ENCODE data around the gene VPS35. TPM values are rescaled to one million over a fixed set of nuclear protein-coding genes. Genes with fewer than 3 reads are reported as not detected.

Gene VPS35
- total and polyA plus RNA-seq, 2 of the 13 experiments (the other 11 are each of a cell fraction or from before 2014, with no cell fraction given): 30.7 to 136 TPM

- TF ChIP-seq ATF7 (IDR thresholded peaks at IDR 0.05): peak; percentile 92
- TF ChIP-seq ATF7 (CRISPR knock-in tag; IDR thresholded peaks at IDR 0.05): no peak
- no peak for TF ChIP-seq JDP2 (CRISPR knock-in tag; IDR thresholded peaks at IDR 0.05; ENCODE audit: borderline replicate concordance)
- no peak for TF ChIP-seq SP5 (CRISPR knock-in tag; IDR thresholded peaks at IDR 0.05; ENCODE audit: borderline replicate concordance, low read depth)
- no peak for TF ChIP-seq DMTF1 (CRISPR knock-in tag; IDR thresholded peaks at IDR 0.05)
- no peak for TF ChIP-seq ZNF737 (CRISPR knock-in tag; IDR thresholded peaks at IDR 0.05; ENCODE audit: borderline replicate concordance)
- no peak for TF ChIP-seq STAG1 (CRISPR knock-in tag; IDR thresholded peaks at IDR 0.05)
- TF ChIP-seq ZNF883 (CRISPR knock-in tag; IDR thresholded peaks at IDR 0.05; ENCODE audit: not compliant biosample characterization): no peak
- TF ChIP-seq ZNF337 (CRISPR knock-in tag; IDR thresholded peaks at IDR 0.05; ENCODE audit: borderline replicate concordance, low read depth): no peak
- TF ChIP-seq CREB1 (IDR thresholded peaks at IDR 0.05): peak; percentile 93
- TF ChIP-seq CREB1 (CRISPR knock-in tag; IDR thresholded peaks at IDR 0.05): no peak
Observed at GRCh38 chr16:46714797-46715591, 26.0 kb upstream of the VPS35 start (continued).

- no peak overlapping the region for H3K9ac ChIP-seq (ENCODE audit: insufficient read depth, low read depth, low read length)
- TF ChIP-seq PATZ1 (CRISPR knock-in tag; IDR thresholded peaks at IDR 0.05) (no peak), RAD51 (IDR thresholded peaks at IDR 0.05; ENCODE audit: borderline replicate concordance) (peak; percentile 51; the same call in 1 of the 2 replicates), ZNF513 (CRISPR knock-in tag; conservative IDR thresholded peaks at IDR 0.05) (no peak)
- H3K9me3 ChIP-seq (ENCODE audit: low read length): no peaks in the 10 kb centered on the region
- intact Hi-C loops (cut with micrococcal nuclease; ENCODE audit: unreplicated experiment): no loop called here
- WGBS (ENCODE audit: low lambda C conversion rate): 49% methylated on average over 3 of the region's 3 CpGs
- H2AFZ ChIP-seq (ENCODE audit: low read length): no peak overlapping the region
- H3K4me2 ChIP-seq (ENCODE audit: low read depth, low read length): no peak overlapping the region
- H3K4me3 ChIP-seq (replicated peaks in 1 of 3; ENCODE audit: insufficient read depth in 1 of 3, low read depth in 2 of 3, low read length in 3 of 3): no peak overlapping the region
- no peak for DNase-seq (ENCODE audit: low spot score)
- no peaks in the 10 kb centered on the region for H3K36me3 ChIP-seq (replicated peaks in 1 of 2; ENCODE audit: control insufficient read depth in 1 of 2, insufficient read depth in 2 of 2, low read length in 2 of 2)
- no peaks in the 10 kb centered on the region for H3K79me2 ChIP-seq (ENCODE audit: insufficient read depth, low read length)
- H3K4me1 ChIP-seq (ENCODE audit: insufficient read depth, low read length): peaks cover 8% of the 10 kb centered on the region; the same call in 1 of the 2 replicates
- peaks cover 0 to 4% of the 10 kb centered on the region in 2 experiments; a peak in 1 of 5 replicates for H3K27me3 ChIP-seq (ENCODE audit: control insufficient read depth in 1 of 2, insufficient read depth in 2 of 2, low read length in 2 of 2)
- CTCF ChIA-PET (ENCODE audit: low intra/inter-chr PET ratio, low total read pairs): no interaction called here
- H4K20me1 ChIP-seq (ENCODE audit: insufficient read depth, low read length): no peaks in the 10 kb centered on the region
- POLR2A ChIA-PET: no interaction called here
- no peak for ATAC-seq
- in situ Hi-C loops (cut with HindIII; ENCODE audit: extremely low pct_ligation_motif_present, low pct_unique_long_range_greater_than_20kb): no loop called here
- no TSS peak for BruUV-seq (replicated peaks)
- no peak overlapping the region for H3K27ac ChIP-seq (ENCODE audit: extremely low read length, insufficient read depth, low read length)
- no peak for FAIRE-seq
Observed at GRCh38 chr16:46713634-46714033, 24.7 kb upstream of the VPS35 start.
